Cerebellar nuclear complex (tissue), 1 donor: ENCODE results near the gene ACOT6.
"Not testable (repeated sequence)": the region's sequence is repeated elsewhere in the genome, so short reads cannot be mapped to it uniquely, and the experiment has no call there.

Experiments used
- DNase-seq, 2 experiments: peaks; one replicate each; lab custom pipeline; 2025; lab: John Stamatoyannopoulos, UW

ACOT6 gene, protein sequence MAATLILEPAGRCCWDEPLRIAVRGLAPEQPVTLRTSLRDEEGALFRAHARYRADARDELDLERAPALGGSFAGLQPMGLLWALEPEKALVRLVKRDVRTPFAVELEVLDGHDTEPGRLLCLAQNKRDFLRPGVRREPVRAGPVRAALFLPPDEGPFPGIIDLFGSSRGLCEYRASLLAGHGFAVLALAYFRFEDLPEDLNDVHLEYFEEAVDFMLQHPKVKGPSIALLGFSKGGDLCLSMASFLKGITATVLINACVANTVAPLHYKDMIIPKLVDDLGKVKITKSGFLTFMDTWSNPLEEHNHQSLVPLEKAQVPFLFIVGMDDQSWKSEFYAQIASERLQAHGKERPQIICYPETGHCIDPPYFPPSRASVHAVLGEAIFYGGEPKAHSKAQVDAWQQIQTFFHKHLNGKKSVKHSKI

DNA sequence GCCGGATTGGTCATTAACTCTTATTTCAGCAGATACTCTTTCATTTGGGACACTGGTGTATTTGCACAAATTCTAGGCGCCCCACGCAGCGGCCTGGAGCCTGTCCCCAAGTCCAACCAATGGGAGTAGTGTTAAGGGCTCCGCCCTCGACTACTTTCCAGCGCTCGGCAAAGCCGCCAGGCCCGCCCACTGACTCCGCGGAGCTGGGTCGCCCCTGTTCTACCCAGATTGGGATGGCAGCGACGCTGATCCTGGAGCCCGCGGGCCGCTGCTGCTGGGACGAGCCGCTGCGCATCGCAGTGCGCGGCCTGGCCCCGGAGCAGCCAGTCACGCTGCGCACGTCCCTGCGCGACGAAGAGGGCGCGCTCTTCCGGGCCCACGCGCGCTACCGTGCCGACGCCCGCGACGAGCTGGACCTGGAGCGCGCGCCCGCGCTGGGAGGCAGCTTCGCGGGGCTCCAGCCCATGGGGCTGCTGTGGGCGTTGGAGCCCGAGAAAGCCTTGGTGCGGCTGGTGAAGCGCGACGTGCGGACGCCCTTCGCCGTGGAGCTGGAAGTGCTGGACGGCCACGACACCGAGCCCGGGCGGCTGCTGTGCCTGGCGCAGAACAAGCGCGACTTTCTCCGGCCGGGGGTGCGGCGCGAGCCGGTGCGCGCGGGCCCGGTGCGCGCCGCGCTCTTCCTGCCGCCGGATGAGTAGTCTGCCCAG is at the start of gene ACOT6:
ACOT6 (plus strand) TSS at position 179 of the 707 bp plus-strand sequence; CDS start at position 234, 55 bp downstream.
- DNase-seq: no peak

DNA sequence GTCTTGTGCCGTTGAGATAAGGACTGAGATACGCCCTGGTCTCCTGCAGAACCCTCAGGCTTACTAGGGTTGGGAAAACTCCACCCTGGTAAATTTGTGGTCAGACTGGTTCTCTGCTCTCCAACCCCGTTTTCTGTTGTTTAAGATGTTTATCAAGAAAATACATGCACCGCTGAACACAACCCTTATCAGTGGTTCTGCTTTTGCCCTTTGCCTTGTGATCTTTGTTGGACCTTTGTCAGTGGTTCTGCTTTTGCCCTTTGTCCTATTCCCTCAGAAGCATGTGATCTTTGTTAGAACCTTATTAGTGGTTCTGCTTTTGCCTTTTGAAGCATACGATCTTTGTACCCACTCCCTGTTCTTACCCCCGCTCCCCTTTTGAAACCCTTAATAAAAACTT is 49.6 kb upstream of the ACOT6 start:
- DNase-seq: not testable (repeated sequence)

DNA sequence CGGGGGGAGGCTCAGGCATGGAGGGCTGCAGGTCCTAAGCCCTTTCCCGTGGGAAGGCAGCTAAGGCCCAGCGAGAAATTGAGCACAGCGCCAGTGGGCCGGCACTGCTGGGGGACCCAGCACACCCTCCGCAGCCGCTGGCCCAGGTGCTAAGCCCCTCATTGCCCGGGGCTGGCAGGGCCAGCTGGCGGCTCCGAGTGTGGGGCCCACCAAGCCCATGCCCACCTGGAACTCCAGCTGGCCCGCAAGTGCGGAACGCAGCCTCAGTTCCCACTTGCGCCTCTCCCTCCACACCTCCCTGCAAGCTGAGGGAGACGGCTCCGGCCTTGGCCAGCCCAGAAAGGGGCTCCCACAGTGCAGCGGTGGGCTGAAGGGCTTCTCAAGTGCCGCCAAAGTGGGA is 45.9 kb upstream of the ACOT6 start:
- DNase-seq: not testable (repeated sequence)

DNA sequence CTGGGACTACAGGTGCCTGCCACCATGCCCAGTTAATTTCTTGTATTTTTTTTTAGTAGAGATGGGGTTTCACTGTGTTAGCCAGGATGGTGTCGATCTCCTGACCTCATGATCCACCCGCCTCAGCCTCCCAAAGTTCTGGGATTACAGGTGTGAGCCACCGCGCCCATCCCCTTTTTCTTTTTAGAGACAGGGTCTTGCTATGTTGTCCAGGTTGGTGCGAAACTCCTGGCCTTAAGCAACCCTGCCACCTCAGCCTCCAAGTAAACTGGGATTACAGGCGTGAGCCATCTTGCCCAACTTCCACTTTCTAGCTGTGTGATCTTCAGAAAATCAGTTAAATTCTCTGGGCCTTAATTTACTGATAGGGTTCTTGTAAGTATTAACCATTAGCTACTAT is 45.4 kb upstream of the ACOT6 start:
- DNase-seq: not testable (repeated sequence)

DNA sequence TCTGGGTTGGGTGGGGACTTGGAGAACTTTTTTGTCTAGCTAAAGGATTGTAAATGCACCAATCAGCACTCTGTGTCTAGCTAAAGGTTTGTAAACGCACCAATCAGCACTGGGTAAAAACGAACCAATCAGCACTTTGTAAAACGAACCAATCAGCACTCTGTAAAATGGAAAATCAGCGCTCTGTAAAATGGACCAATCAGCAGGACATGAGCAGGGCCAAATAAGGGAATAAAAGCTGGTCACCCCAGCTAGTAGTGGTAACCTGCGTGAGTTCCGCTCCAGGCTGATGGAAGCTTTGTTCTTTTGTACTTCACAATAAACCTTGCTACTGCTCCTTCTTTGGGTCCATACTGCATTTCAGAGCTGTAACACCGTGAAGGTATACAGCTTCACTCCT is 45.0 kb upstream of the ACOT6 start:
- DNase-seq: no peak

DNA sequence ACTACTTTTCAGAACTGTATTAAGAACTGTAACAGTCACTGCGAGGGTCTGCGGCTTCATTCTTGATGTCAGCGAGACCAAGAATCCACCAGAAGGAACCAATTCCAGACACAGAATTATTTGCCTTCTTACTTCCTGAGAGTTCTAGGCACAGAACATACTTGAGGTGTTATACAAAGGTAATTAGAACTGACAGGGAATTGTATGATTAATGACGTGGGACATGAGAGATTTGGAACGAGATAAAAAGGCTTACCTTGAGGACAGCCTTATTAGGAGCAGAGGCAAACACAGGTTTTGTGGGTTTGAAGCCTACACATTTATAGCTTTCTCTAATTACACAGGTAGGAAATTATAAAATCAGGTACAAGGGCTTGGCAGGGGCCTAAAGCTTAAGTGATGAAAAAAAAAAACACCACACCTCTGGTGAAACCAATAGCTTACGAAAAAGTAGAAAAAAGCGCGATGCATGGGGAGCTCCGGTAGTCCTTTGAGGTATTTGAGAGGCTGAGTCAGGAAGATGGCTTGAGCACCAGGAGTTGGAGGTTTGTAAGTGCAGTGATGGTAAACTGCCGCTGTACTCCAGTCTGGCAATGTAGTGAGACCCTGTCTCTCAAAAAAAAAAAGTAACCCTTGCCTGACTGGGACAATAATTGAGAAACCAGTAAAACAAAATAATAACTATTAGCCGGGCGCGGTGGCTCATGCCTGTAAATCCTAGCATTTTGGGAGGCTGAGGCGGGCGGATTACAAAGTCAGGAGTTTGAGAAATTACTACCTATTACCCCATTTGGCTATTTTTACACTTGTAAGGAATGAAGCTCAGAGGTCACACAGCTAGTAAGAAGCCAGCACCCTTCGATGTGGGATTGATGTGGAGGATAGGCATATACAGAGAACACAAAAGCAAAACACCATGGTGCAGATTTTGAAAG is 44.1 kb upstream of the ACOT6 start:
- DNase-seq: no peak

DNA sequence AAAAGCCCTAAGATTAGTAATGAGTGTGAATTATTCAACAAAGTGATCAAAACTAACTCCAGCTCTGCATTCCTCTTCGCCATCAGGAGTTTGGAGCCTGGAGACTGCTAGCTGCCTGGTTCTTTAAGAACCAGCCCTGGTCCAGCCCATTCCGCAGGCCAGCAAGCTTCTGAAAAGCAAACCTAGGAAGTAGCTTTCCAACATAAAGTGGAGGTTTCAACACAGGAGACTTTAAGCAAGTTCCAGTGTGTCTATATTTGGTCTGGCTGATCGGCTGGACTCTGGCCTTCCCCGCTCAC is 43.5 kb upstream of the ACOT6 start:
- DNase-seq: not testable (repeated sequence)

DNA sequence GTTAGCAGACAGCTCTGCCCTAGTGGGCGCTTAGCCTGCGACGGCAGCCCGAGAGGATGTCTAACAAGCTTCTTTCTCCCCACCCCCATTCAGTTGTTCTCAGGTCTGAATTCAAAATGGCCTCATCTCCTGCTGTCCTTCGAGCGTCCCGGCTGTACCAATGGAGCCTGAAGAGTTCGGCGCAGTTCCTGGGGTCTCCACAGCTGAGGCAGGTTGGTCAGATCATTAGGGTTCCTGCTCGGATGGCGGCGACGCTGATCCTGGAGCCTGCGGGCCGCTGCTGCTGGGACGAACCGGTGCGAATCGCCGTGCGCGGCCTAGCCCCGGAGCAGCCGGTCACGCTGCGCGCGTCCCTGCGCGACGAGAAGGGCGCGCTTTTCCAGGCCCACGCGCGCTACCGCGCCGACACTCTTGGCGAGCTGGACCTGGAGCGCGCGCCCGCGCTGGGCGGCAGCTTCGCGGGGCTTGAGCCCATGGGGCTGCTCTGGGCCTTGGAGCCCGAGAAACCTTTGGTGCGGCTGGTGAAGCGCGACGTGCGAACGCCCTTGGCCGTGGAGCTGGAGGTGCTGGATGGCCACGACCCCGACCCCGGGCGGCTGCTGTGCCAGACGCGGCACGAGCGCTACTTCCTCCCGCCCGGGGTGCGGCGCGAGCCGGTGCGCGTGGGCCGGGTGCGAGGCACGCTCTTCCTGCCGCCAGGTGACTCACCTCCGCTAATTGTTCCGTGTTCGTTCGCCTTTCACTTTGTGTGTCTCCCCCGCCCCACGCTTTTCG is 42.9 kb upstream of the ACOT6 start, which contains the start of gene ACOT2:
ACOT2 (plus strand) TSS at position 29 of the 774 bp plus-strand sequence; CDS start at position 57, 28 bp downstream.
- DNase-seq: peak in 1 of 2 experiments; percentile 46

DNA sequence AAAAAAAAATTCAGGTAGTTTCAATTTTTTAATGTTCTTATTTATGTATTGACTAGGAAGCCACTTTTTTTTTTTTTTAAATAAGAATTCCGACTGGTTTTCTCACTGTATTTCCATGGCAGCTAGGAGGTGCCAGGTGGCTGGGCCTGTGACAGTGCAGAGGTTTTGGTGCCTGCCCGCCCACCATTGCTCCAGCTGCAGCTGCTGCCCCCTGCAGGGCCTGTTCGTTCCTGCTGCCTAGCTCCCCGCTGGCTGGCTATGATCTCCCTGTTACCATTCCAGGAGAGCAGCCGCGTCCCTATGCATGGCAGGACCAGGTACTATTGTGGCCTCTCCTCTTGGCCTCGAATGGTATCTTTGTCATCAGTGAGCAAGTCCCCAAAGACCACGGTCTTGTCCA is 41.4 kb upstream of the ACOT6 start:
- DNase-seq: not testable (repeated sequence)

DNA sequence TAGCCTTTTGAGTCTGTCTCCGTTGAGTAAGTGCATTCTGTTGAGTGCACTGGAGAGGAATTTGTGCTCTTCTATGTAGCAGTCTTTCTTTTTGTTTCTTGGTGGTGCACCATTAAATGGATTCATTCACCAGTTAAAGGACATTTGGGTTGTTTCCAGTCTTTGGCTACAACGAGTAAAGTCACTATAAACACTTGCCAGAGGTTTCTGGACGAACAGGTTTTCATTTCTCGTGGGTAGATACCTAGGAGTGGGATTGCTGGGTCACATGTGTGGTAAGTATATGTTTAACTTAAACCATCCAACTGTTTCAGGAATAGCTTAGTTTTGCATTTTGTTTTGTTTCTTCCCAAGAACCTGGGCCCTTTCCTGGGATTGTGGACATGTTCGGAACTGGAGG is 39.3 kb upstream of the ACOT6 start:
- not testable (repeated sequence) for DNase-seq

DNA sequence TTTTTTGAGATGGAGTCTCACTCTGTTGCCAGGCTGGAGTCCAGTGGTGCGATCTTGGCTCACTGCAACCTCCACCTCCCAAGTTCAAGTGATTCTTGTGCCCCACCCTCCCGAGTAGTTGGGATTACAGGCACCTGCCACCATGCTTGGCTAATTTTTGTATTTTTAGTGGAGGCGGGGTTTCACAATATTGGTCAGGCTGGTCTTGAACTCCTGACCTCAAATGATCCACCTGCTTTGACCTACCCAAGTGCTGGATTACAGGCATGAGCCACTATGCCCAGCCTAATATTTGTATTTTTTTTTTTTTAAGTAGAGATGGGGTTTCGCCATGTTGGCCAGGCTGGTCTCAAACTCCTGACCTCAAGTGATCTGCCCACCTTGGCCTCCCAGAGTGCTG is 38.6 kb upstream of the ACOT6 start:
- DNase-seq: not testable (repeated sequence)

DNA sequence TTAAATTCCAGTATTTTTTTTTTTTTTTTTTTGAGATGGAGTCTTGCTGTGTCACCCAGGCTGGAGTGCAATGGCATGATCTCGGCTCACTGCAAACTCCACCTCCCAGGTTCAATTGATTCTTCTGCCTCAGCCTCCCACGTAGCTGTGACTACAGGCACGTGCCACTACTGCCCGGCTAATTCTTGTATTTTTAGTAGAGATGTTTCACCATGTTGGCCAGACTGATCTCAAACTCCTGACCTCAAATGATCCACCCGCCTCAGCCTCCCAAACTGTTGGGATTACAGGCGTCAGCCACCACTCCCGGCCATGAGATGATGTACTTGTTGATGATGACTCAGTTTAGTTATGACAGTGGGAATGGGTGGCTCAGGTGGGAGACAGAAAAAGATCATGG is 38.1 kb upstream of the ACOT6 start:
- not testable (repeated sequence) for DNase-seq

DNA sequence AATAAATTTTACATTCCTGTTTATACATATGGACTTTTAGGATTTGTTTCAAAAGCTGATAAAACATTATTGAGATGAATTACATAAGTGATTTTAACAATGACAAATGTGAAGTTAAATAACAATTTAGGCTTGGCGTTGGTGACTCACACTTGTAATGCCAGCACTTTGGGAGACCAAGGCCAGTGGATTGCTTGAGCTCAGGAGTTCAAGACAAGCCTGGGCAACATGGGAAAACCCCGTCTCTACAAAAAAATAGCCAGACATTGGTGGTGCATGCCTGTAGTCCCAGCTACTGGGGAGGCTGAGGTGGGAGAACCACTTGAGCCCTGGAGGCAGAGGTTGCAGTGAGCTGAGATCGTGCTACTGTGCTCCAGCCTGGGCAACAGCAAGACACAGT is 35.9 kb upstream of the ACOT6 start:
- DNase-seq: no peak

DNA sequence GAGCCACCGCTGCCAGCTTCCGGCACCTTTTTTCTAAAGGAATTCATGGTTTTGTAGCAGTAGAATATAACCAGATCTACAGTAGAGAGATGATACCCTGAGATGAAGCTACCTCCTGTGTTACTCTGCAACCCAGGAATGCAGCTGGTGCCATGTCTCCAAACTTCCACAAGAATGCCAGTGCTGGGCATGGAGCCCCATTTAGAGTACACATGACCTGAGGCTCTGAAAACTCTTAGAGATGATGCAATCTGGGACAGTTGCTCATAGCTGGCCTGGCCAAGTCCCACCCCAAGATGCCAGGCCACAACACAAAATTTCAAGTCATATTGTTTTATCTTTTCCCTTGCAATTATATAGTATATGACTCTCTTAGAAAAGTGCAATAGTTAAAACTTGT is 35.1 kb upstream of the ACOT6 start:
- not testable (repeated sequence) for DNase-seq

DNA sequence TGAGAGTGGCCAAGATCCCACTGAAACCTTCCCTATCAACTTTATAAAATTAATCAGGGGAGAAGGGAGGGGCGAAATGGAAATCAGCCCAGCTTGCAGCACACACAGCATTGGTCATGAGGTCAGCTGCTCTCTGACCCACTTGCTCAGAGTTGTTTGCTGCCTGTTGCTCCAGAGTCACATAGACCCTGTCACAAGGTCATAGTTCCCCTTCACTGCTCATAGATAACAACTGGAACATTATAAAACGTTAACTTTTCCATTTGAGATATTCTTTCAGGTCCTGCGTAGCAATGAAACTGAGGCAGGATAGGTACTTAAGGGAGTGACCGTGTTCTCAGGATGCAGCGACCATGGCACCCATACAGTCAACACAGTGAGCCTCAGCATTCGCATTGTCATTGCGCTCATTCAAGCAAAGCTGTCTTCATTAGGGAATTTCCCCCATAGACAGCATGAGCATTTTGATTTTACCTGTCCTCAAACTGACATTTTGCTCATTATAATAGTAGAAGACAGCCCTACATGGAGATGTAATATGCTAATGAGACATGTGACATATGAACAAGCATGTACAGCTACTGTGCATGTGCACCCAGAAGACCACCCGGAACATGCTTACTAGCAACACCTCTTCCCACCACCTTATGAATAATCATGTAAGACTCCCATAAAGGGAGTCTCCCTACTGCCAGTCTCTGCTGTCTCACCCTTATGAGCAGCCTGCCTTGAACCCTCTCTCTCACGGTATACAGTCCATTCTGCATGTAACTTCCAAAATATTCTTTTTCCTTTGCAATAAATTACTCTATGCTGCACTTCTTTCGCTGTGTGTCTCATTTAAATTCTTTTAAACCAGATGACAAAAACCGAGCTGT is 30.0 kb upstream of the ACOT6 start:
- not testable (repeated sequence) for DNase-seq

DNA sequence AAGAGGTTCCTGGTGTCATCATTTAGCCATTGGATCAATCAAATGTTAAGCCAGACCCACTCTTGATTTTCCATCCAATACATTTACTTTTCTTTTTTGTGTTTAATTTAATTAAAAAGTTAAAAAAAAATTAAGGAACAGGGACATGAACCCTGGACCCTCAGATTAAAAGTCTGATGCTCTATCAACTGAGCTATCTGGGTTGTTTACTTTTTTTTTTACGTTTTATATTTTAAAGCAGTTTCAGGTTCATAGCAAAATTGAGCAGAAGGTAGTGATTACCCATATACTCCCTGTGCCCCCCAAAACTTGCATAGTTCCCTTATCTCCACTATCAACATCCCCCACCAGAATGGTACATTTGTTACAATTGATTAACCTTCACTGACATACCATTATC is 23.6 kb upstream of the ACOT6 start:
- no peak for DNase-seq

DNA sequence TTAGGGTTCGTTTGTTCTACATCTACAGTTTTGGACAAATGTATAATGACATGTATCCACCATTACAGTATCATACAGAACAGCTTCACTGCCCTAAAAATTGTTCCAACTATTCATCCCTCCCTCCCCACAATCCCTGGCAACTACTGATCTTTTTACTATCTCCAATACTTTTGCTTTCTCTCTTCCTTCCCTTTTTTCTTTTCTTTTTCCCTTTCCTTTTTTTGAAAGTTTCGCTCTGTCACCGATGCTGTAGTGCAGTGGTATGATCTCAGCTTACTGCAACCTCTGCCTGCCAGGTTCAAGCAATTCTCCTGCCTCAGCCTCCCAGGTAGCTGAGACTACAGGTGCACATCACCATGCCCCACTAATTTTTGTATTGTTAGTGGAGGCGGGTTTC is 23.2 kb upstream of the ACOT6 start:
- no peak for DNase-seq

DNA sequence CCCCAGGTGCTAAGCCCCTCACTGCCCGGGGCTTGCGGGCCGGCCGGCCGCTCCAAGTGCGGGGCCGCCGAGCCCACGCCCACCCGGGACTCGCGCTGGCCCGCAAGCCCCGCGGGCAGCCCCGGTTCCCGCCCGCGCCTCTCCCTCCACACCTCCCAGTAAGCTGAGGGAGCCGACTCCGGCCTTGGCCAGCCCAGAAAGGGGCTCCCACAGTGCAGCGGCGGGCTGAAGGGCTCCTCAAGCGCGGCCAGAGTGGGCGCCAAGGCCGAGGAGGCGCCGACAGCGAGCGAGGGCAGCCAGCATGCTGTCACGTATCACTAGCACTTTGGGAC is 21.7 kb upstream of the ACOT6 start:
- not testable (repeated sequence) for DNase-seq

DNA sequence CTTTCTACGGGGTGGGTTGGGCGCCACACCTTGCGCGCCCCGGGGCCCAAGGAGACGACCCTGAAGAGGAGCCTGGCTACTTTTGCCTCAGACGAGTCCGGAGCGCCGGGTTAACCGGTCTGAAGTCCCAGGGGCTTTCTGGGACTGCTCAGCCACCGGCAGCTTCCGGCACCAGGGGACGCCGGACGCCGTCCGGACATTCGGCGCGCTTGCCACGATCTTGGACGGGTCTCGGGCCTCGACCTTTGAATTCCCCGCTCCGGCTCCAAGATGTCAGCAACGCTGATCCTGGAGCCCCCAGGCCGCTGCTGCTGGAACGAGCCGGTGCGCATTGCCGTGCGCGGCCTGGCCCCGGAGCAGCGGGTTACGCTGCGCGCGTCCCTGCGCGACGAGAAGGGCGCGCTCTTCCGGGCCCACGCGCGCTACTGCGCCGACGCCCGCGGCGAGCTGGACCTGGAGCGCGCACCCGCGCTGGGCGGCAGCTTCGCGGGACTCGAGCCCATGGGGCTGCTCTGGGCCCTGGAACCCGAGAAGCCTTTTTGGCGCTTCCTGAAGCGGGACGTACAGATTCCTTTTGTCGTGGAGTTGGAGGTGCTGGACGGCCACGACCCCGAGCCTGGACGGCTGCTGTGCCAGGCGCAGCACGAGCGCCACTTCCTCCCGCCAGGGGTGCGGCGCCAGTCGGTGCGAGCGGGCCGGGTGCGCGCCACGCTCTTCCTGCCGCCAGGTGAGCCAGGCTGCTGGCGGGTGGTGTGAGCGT is 20.4 kb upstream of the ACOT6 start, which contains the start of gene ACOT4:
ACOT4 (plus strand) TSS at position 184 of the 760 bp plus-strand sequence; CDS start at position 271, 87 bp downstream.
- no peak for DNase-seq

DNA sequence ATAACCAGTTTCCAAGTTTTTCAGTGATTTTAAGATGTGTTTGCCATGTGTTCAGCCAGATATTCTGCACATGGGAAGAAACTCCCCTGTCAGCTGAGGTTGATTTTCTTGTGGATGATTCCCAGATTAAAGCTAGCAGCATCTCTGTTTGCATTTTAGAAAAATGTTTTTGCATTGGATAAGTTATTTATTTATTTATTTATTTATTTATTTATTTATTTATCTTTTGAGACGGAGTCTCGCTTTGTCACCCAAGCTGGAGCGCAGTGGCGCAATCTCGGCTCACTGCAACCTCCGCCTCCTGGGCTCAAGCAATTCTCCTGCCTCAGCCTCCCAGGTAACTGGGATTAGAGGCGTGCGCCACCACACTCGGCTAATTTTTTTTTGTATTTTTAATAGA is 17.8 kb upstream of the ACOT6 start:
- DNase-seq: no peak
